ENCODE results near the gene PTGR3. TPM values are rescaled to one million over a fixed set of nuclear protein-coding genes. Genes with fewer than 3 reads are reported as not detected.

Gene PTGR3
- total and polyA plus RNA-seq, 4 donors = 6.8 to 18.7 (median 11.4) TPM

GRCh38 chr18:75257605-75258004 is 48.7 kb upstream of the PTGR3 start:
- Histone ChIP-seq H3K9me3 (ENCODE audit: control insufficient read depth in 4 of 4, low read length in 3 of 4) (no peaks in the 10 kb centered on the region), H3K36me3 (ENCODE audit: control insufficient read depth in 4 of 4, insufficient read depth in 3 of 4, low read depth in 1 of 4, low read length in 3 of 4) (no peaks in the 10 kb centered on the region), H3K9ac (ENCODE audit: low read depth in 1 of 2, low read length in 2 of 2) (no peak overlapping the region), H3K27ac (ENCODE audit: low read depth in 1 of 2, low read length in 2 of 2) (no peak overlapping the region), H3K27me3 (ENCODE audit: control insufficient read depth in 4 of 4, insufficient read depth in 4 of 4, low read length in 3 of 4) (no peaks in the 10 kb centered on the region), H3K4me1 (ENCODE audit: control insufficient read depth in 4 of 4, insufficient read depth in 4 of 4, low read length in 3 of 4) (peaks cover 3 to 37% (median 19%) of the 10 kb centered on the region in 4 donors), H3K4me3 (ENCODE audit: low read depth in 1 of 3, low read length in 3 of 3) (no peak overlapping the region)
- 92% methylated on average over 14 of the region's 14 CpGs for WGBS
- no peak for TF ChIP-seq HNF4A (conservative IDR thresholded peaks at IDR 0.05)
- TF ChIP-seq EGR1 (IDR thresholded peaks at IDR 0.05; ENCODE audit: low read depth in 2 of 2) = no peak
- no peak for TF ChIP-seq HNF4G (IDR thresholded peaks at IDR 0.05)
- no peak for DNase-seq (ENCODE audit: low spot score)

GRCh38 chr18:75256376-75256775 is 47.4 kb upstream of the PTGR3 start:
- H3K4me3 ChIP-seq (ENCODE audit: low read depth in 1 of 3, low read length in 3 of 3) = no peak overlapping the region
- H3K27ac ChIP-seq (ENCODE audit: low read depth in 1 of 2, low read length in 2 of 2) = no peak overlapping the region
- no peak overlapping the region for H3K9ac ChIP-seq (ENCODE audit: low read depth in 1 of 2, low read length in 2 of 2)
- TF ChIP-seq FOXA1 (IDR thresholded peaks at IDR 0.05) (no peak), RXRA (IDR thresholded peaks at IDR 0.05) (no peak), TAF1 (conservative IDR thresholded peaks at IDR 0.05) (no peak), NR2F2 (IDR thresholded peaks at IDR 0.05) (no peak), RAD21 (IDR thresholded peaks at IDR 0.05) (no peak), FOXA2 (IDR thresholded peaks at IDR 0.05) (no peak), HNF4G (IDR thresholded peaks at IDR 0.05) (no peak), HNF4A (conservative IDR thresholded peaks at IDR 0.05) (no peak), YY1 (IDR thresholded peaks at IDR 0.05) (no peak), JUND (IDR thresholded peaks at IDR 0.05) (no peak), EGR1 (IDR thresholded peaks at IDR 0.05; ENCODE audit: low read depth in 2 of 2) (no peak), GABPA (IDR thresholded peaks at IDR 0.05 in 1 of 2, conservative IDR thresholded peaks at IDR 0.05 in 1 of 2) (no peak)
- TF ChIP-seq, protein P1, sequence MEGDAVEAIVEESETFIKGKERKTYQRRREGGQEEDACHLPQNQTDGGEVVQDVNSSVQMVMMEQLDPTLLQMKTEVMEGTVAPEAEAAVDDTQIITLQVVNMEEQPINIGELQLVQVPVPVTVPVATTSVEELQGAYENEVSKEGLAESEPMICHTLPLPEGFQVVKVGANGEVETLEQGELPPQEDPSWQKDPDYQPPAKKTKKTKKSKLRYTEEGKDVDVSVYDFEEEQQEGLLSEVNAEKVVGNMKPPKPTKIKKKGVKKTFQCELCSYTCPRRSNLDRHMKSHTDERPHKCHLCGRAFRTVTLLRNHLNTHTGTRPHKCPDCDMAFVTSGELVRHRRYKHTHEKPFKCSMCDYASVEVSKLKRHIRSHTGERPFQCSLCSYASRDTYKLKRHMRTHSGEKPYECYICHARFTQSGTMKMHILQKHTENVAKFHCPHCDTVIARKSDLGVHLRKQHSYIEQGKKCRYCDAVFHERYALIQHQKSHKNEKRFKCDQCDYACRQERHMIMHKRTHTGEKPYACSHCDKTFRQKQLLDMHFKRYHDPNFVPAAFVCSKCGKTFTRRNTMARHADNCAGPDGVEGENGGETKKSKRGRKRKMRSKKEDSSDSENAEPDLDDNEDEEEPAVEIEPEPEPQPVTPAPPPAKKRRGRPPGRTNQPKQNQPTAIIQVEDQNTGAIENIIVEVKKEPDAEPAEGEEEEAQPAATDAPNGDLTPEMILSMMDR (IDR thresholded peaks at IDR 0.05; ENCODE audit: low read depth, low read length, missing input control) = no peak
- TF ChIP-seq, protein P2, sequence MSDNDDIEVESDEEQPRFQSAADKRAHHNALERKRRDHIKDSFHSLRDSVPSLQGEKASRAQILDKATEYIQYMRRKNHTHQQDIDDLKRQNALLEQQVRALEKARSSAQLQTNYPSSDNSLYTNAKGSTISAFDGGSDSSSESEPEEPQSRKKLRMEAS (IDR thresholded peaks at IDR 0.05) = no peak
- TF ChIP-seq, protein P3, sequence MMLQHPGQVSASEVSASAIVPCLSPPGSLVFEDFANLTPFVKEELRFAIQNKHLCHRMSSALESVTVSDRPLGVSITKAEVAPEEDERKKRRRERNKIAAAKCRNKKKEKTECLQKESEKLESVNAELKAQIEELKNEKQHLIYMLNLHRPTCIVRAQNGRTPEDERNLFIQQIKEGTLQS (IDR thresholded peaks at IDR 0.05) = no peak
- TF ChIP-seq, protein P4, sequence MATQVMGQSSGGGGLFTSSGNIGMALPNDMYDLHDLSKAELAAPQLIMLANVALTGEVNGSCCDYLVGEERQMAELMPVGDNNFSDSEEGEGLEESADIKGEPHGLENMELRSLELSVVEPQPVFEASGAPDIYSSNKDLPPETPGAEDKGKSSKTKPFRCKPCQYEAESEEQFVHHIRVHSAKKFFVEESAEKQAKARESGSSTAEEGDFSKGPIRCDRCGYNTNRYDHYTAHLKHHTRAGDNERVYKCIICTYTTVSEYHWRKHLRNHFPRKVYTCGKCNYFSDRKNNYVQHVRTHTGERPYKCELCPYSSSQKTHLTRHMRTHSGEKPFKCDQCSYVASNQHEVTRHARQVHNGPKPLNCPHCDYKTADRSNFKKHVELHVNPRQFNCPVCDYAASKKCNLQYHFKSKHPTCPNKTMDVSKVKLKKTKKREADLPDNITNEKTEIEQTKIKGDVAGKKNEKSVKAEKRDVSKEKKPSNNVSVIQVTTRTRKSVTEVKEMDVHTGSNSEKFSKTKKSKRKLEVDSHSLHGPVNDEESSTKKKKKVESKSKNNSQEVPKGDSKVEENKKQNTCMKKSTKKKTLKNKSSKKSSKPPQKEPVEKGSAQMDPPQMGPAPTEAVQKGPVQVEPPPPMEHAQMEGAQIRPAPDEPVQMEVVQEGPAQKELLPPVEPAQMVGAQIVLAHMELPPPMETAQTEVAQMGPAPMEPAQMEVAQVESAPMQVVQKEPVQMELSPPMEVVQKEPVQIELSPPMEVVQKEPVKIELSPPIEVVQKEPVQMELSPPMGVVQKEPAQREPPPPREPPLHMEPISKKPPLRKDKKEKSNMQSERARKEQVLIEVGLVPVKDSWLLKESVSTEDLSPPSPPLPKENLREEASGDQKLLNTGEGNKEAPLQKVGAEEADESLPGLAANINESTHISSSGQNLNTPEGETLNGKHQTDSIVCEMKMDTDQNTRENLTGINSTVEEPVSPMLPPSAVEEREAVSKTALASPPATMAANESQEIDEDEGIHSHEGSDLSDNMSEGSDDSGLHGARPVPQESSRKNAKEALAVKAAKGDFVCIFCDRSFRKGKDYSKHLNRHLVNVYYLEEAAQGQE (IDR thresholded peaks at IDR 0.05) = no peak
- TF ChIP-seq, protein P5, sequence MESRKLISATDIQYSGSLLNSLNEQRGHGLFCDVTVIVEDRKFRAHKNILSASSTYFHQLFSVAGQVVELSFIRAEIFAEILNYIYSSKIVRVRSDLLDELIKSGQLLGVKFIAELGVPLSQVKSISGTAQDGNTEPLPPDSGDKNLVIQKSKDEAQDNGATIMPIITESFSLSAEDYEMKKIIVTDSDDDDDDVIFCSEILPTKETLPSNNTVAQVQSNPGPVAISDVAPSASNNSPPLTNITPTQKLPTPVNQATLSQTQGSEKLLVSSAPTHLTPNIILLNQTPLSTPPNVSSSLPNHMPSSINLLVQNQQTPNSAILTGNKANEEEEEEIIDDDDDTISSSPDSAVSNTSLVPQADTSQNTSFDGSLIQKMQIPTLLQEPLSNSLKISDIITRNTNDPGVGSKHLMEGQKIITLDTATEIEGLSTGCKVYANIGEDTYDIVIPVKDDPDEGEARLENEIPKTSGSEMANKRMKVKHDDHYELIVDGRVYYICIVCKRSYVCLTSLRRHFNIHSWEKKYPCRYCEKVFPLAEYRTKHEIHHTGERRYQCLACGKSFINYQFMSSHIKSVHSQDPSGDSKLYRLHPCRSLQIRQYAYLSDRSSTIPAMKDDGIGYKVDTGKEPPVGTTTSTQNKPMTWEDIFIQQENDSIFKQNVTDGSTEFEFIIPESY (IDR thresholded peaks at IDR 0.05) = no peak
- no peaks in the 10 kb centered on the region for H3K9me3 ChIP-seq (ENCODE audit: control insufficient read depth in 4 of 4, low read length in 3 of 4)
- peaks cover 3 to 46% (median 22%) of the 10 kb centered on the region in 4 donors for H3K4me1 ChIP-seq (ENCODE audit: control insufficient read depth in 4 of 4, insufficient read depth in 4 of 4, low read length in 3 of 4)
- DNase-seq (ENCODE audit: low spot score) = no peak
- no peaks in the 10 kb centered on the region for H3K27me3 ChIP-seq (ENCODE audit: control insufficient read depth in 4 of 4, insufficient read depth in 4 of 4, low read length in 3 of 4)
- H3K36me3 ChIP-seq (ENCODE audit: control insufficient read depth in 4 of 4, insufficient read depth in 3 of 4, low read depth in 1 of 4, low read length in 3 of 4) = no peaks in the 10 kb centered on the region
